ENCODE measurements around the gene ANGPTL2.

DNA sequence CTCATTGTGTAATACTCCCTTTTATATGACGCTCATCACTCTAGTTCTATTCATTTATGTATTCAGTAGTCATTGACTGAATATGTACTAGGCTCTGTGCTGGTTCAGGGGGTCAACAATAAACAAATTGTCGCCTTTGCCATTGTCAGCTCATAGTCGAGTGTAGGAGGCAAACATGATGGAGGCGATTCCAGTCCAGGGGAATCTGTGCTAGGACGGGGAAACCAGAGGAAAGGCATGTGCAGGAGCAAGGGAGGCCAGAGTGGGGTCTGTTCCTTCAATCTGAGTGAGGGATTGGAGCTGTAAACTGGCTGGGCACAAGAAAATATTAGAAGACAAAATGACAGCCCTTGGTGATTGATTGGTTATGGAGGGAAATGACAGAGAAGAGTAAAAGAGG lies 83.9 kb downstream of the ANGPTL2 start:
- TF ChIP-seq, protein P1, sequence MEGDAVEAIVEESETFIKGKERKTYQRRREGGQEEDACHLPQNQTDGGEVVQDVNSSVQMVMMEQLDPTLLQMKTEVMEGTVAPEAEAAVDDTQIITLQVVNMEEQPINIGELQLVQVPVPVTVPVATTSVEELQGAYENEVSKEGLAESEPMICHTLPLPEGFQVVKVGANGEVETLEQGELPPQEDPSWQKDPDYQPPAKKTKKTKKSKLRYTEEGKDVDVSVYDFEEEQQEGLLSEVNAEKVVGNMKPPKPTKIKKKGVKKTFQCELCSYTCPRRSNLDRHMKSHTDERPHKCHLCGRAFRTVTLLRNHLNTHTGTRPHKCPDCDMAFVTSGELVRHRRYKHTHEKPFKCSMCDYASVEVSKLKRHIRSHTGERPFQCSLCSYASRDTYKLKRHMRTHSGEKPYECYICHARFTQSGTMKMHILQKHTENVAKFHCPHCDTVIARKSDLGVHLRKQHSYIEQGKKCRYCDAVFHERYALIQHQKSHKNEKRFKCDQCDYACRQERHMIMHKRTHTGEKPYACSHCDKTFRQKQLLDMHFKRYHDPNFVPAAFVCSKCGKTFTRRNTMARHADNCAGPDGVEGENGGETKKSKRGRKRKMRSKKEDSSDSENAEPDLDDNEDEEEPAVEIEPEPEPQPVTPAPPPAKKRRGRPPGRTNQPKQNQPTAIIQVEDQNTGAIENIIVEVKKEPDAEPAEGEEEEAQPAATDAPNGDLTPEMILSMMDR (conservative IDR thresholded peaks at IDR 0.05 in 1 of 2, IDR thresholded peaks at IDR 0.05 in 1 of 2; ENCODE audit: extremely low read depth in 1 of 2, insufficient read depth in 1 of 2, low read depth in 1 of 2, low read length in 2 of 2), result no peak
- no peak for TF ChIP-seq EZH2 (IDR thresholded peaks at IDR 0.05; ENCODE audit: borderline replicate concordance, low read length)
